ENCODE results near the gene FUT3.

GRCh38 chr19:5823579-5824281 lies 27.5 kb downstream of the FUT3 start:
- TF ChIP-seq SMC3 (conservative IDR thresholded peaks at IDR 0.05; ENCODE audit: poor library complexity) = no peak
- TF ChIP-seq, protein P1, sequence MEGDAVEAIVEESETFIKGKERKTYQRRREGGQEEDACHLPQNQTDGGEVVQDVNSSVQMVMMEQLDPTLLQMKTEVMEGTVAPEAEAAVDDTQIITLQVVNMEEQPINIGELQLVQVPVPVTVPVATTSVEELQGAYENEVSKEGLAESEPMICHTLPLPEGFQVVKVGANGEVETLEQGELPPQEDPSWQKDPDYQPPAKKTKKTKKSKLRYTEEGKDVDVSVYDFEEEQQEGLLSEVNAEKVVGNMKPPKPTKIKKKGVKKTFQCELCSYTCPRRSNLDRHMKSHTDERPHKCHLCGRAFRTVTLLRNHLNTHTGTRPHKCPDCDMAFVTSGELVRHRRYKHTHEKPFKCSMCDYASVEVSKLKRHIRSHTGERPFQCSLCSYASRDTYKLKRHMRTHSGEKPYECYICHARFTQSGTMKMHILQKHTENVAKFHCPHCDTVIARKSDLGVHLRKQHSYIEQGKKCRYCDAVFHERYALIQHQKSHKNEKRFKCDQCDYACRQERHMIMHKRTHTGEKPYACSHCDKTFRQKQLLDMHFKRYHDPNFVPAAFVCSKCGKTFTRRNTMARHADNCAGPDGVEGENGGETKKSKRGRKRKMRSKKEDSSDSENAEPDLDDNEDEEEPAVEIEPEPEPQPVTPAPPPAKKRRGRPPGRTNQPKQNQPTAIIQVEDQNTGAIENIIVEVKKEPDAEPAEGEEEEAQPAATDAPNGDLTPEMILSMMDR (IDR thresholded peaks at IDR 0.05; ENCODE audit: poor library complexity, severe bottlenecking) = no peak
- no peak for TF ChIP-seq EZH2 (IDR thresholded peaks at IDR 0.05; ENCODE audit: borderline replicate concordance, insufficient read depth, low read length, poor library complexity, severe bottlenecking)
- no peak for TF ChIP-seq EP300 (conservative IDR thresholded peaks at IDR 0.05; ENCODE audit: poor library complexity, severe bottlenecking)
- TF ChIP-seq POLR2AphosphoS5 (IDR thresholded peaks at IDR 0.05) = no peak
- TF ChIP-seq, protein P2, sequence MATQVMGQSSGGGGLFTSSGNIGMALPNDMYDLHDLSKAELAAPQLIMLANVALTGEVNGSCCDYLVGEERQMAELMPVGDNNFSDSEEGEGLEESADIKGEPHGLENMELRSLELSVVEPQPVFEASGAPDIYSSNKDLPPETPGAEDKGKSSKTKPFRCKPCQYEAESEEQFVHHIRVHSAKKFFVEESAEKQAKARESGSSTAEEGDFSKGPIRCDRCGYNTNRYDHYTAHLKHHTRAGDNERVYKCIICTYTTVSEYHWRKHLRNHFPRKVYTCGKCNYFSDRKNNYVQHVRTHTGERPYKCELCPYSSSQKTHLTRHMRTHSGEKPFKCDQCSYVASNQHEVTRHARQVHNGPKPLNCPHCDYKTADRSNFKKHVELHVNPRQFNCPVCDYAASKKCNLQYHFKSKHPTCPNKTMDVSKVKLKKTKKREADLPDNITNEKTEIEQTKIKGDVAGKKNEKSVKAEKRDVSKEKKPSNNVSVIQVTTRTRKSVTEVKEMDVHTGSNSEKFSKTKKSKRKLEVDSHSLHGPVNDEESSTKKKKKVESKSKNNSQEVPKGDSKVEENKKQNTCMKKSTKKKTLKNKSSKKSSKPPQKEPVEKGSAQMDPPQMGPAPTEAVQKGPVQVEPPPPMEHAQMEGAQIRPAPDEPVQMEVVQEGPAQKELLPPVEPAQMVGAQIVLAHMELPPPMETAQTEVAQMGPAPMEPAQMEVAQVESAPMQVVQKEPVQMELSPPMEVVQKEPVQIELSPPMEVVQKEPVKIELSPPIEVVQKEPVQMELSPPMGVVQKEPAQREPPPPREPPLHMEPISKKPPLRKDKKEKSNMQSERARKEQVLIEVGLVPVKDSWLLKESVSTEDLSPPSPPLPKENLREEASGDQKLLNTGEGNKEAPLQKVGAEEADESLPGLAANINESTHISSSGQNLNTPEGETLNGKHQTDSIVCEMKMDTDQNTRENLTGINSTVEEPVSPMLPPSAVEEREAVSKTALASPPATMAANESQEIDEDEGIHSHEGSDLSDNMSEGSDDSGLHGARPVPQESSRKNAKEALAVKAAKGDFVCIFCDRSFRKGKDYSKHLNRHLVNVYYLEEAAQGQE (IDR thresholded peaks at IDR 0.05; ENCODE audit: borderline replicate concordance) = no peak
- no peak for TF ChIP-seq MXI1 (conservative IDR thresholded peaks at IDR 0.05; ENCODE audit: poor library complexity, severe bottlenecking)

Measured in neural cell (in vitro differentiated cells).